GM19455 (cell line): ENCODE measurements around the gene SLC1A5.
"Not testable (repeated sequence)": the region's sequence is repeated elsewhere in the genome, so short reads cannot be mapped to it uniquely, and the experiment has no call there.

Experiments used
- ATAC-seq: cut with Tn5 transposase; IDR thresholded peaks from one replicate; pipeline ENCODE4 v1.9.1; 2021; ENCODE audit not compliant: unreplicated experiment

The SLC1A5 gene

GRCh38 chr19:46772170-46773017, 16.0 kb downstream of the SLC1A5 start:
- no peak for ATAC-seq

GRCh38 chr19:46768746-46769145, 19.6 kb downstream of the SLC1A5 start:
- ATAC-seq: not testable (repeated sequence)

- ATAC-seq: no peak
These were observed 21.7 kb downstream of the SLC1A5 start for GRCh38 chr19:46766569-46767317.

GRCh38 chr19:46764817-46765291, 23.5 kb downstream of the SLC1A5 start:
- ATAC-seq: no peak

GRCh38 chr19:46762245-46762890, 26.0 kb downstream of the SLC1A5 start:
- ATAC-seq: no peak

GRCh38 chr19:46761418-46761831, 27.0 kb downstream of the SLC1A5 start:
- no peak for ATAC-seq

GRCh38 chr19:46760897-46761296, 27.5 kb downstream of the SLC1A5 start:
- ATAC-seq: not testable (repeated sequence)

GRCh38 chr19:46760363-46760762, 28.0 kb downstream of the SLC1A5 start:
- no peak for ATAC-seq

- ATAC-seq: no peak
These were observed 28.5 kb downstream of the SLC1A5 start for GRCh38 chr19:46759817-46760333.

- no peak for ATAC-seq
These were observed 29.2 kb downstream of the SLC1A5 start for GRCh38 chr19:46759206-46759605.

- ATAC-seq: no peak
These were observed 31.9 kb downstream of the SLC1A5 start for GRCh38 chr19:46756544-46756888.

GRCh38 chr19:46755853-46756543, 32.4 kb downstream of the SLC1A5 start:
- ATAC-seq: no peak

- no peak for ATAC-seq
These were observed 33.1 kb downstream of the SLC1A5 start for GRCh38 chr19:46755077-46755852.

GRCh38 chr19:46753420-46754155, 34.8 kb downstream of the SLC1A5 start:
- ATAC-seq: no peak

GRCh38 chr19:46748325-46749109, 39.9 kb downstream of the SLC1A5 start:
- no peak for ATAC-seq

GRCh38 chr19:46746281-46747057, 41.9 kb downstream of the SLC1A5 start, which contains the start of gene STRN4:
Gene STRN4 (minus strand): TSS chr19:46746450. CDS start chr19:46746430, 20 bp downstream.
- ATAC-seq: peak; percentile 45

- ATAC-seq: peak; percentile 51
These were observed 42.7 kb downstream of the SLC1A5 start, which contains the start of gene FKRP for GRCh38 chr19:46745521-46746280. Gene FKRP (plus strand): TSS chr19:46746057. CDS start chr19:46755451, 9,394 bp downstream.
